ENCODE measurements around the gene ANO6.

DNA sequence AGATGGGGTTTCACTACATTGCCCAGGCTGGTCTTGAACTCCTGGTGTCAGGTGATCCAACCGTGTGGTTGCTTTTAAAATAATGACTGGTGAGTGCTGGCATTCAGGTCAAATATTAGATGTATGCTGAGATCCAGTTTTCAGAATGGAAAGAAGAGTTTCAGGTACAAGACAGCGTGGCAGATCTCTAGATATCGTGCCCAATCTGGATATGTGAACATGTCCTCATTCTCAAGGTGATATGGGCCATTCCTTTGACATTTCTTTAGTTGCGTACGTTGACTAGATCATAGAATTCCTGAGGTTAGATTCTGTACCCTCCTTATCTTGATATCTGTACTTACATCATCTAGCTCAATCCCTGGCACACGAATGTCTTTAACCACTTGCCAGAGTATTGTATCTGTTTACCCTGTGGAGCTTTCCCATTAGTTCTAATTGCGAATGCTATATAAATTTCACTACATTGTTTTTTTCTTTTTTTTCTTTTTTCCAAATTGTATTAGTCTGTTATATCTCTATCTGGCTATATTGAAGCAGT is 80.2 kb downstream of the ANO6 start:
- TF ChIP-seq, protein P1, sequence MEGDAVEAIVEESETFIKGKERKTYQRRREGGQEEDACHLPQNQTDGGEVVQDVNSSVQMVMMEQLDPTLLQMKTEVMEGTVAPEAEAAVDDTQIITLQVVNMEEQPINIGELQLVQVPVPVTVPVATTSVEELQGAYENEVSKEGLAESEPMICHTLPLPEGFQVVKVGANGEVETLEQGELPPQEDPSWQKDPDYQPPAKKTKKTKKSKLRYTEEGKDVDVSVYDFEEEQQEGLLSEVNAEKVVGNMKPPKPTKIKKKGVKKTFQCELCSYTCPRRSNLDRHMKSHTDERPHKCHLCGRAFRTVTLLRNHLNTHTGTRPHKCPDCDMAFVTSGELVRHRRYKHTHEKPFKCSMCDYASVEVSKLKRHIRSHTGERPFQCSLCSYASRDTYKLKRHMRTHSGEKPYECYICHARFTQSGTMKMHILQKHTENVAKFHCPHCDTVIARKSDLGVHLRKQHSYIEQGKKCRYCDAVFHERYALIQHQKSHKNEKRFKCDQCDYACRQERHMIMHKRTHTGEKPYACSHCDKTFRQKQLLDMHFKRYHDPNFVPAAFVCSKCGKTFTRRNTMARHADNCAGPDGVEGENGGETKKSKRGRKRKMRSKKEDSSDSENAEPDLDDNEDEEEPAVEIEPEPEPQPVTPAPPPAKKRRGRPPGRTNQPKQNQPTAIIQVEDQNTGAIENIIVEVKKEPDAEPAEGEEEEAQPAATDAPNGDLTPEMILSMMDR (IDR thresholded peaks at IDR 0.05): no peak
- TF ChIP-seq, protein P2, sequence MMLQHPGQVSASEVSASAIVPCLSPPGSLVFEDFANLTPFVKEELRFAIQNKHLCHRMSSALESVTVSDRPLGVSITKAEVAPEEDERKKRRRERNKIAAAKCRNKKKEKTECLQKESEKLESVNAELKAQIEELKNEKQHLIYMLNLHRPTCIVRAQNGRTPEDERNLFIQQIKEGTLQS (CRISPR knock-in tag; conservative IDR thresholded peaks at IDR 0.05): no peak

All from WTC11 (cell line).